Measurements from ENCODE around the gene POU6F2. TPM values are rescaled to one million over a fixed set of nuclear protein-coding genes. Genes with fewer than 3 reads are reported as not detected.

The POU6F2 gene
- total and polyA plus RNA-seq, 2 of the 4 experiments (the other 2 are of a cell fraction), result not detected

DNA sequence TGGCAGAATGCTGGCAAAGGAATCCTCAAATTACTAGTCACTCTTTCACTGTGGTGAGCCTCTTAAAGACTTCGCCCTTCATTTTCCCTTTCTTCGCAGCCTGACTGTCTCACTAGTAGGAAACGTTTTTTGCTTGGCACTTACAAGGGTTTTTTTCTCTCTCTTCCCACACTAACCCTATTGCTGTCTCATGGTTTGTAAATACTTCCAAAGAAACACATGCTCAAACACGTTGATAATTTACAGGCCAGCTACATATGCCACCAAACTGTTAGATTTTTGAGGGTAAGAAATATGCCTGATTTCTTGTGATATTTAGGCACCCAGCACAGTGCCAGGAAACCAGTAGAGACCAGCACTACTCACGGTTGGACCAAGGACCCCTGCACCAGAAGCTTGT, 340.2 kb downstream of the POU6F2 start:
- Histone ChIP-seq H3K9me1 (ENCODE audit: insufficient read depth, low read length) (no peaks in the 10 kb centered on the region), H4K8ac (ENCODE audit: low read depth in 2 of 2, low read length in 2 of 2) (no peak overlapping the region), H2AK9ac (replicated peaks; ENCODE audit: low read depth, low read length, poor library complexity) (no peak overlapping the region), H2BK120ac (ENCODE audit: low read depth, low read length) (no peak overlapping the region), H3K23ac (ENCODE audit: low read depth, low read length) (no peak overlapping the region), H3K14ac (replicated peaks; ENCODE audit: low read depth, low read length) (no peak overlapping the region), H2BK5ac (ENCODE audit: low read depth, low read length, poor library complexity, severe bottlenecking) (no peak overlapping the region), H3K4me3 (ENCODE audit: insufficient read depth, low read depth, low read length) (no peak overlapping the region), H4K5ac (ENCODE audit: low read depth, low read length) (no peak overlapping the region), H3K36me3 (ENCODE audit: control insufficient read depth, insufficient read depth, low read length) (no peaks in the 10 kb centered on the region), H3K9me3 (ENCODE audit: control insufficient read depth, insufficient read depth, low read length) (no peaks in the 10 kb centered on the region), H4K91ac (ENCODE audit: insufficient read depth, low read depth, low read length) (no peak overlapping the region), H3K27me3 (ENCODE audit: control insufficient read depth, insufficient read depth, low read length) (0 out of 2 replicates have a peak, but pooled peaks cover 1% of the 10 kb centered on the region), H2BK15ac (ENCODE audit: low read depth, low read length) (no peak overlapping the region), H2BK20ac (ENCODE audit: low read depth, low read length) (no peak overlapping the region), H3K4me1 (ENCODE audit: control insufficient read depth, insufficient read depth, low read length) (no peaks in the 10 kb centered on the region), H3K4ac (ENCODE audit: low read depth, low read length) (no peak overlapping the region), H4K20me1 (ENCODE audit: insufficient read depth, low read length) (no peaks in the 10 kb centered on the region), H3K18ac (ENCODE audit: low read depth, low read length) (no peak overlapping the region), H3K79me1 (ENCODE audit: low read depth in 1 of 2, low read length in 2 of 2) (no peaks in the 10 kb centered on the region), H3K56ac (ENCODE audit: extremely low read depth, insufficient read depth, low read length) (no peak overlapping the region), H3K9ac (ENCODE audit: low read depth, low read length) (no peak overlapping the region), H3K4me2 (ENCODE audit: low read depth, low read length) (no peak overlapping the region), H2AK5ac (ENCODE audit: low read depth, low read length) (no peak overlapping the region), H3K27ac (ENCODE audit: insufficient read depth, low read length) (no peak overlapping the region), H2AFZ (replicated peaks; ENCODE audit: low read length, poor library complexity) (no peak overlapping the region)
- BruUV-seq (replicated peaks), result no TSS peak
- WGBS, 2 experiments (ENCODE audit: extremely low coverage in 2 of 2, insufficient read length in 1 of 2), result 80% methylated on average over 1 of the region's 5 CpGs; no CpG with 5 or more reads in 1 of the 2 experiments
- no peak for DNase-seq
- dilution Hi-C loops (cut with HindIII; ENCODE audit: low sequenced_read_pairs, unreplicated experiment), result no loop called here
- CTCF ChIA-PET, result no interaction called here
- intact Hi-C loops (cut with micrococcal nuclease), result no loop called here
- POLR2A ChIA-PET (ENCODE audit: unreplicated experiment), result no interaction called here
- no peak for ATAC-seq (ENCODE audit: low read depth)
- in situ Hi-C loops (cut with MboI; ENCODE audit: low sequenced_read_pairs), result no loop called here
- TF ChIP-seq RCOR1 (IDR thresholded peaks at IDR 0.05; ENCODE audit: insufficient replicate concordance, low read length) (no peak), NFE2L2 (IDR thresholded peaks at IDR 0.05; ENCODE audit: low read depth, low read length) (no peak), FOS (IDR thresholded peaks at IDR 0.05; ENCODE audit: low read depth, low read length) (no peak), POLR2A (IDR thresholded peaks at IDR 0.05; ENCODE audit: low read depth, low read length) (no peak), MAFK (IDR thresholded peaks at IDR 0.05; ENCODE audit: low read depth, low read length) (no peak), MAZ (IDR thresholded peaks at IDR 0.05; ENCODE audit: borderline replicate concordance, low read depth, low read length) (no peak), SMC3 (IDR thresholded peaks at IDR 0.05; ENCODE audit: low read depth, low read length) (no peak), MXI1 (IDR thresholded peaks at IDR 0.05; ENCODE audit: borderline replicate concordance, low read depth, low read length) (no peak), BHLHE40 (IDR thresholded peaks at IDR 0.05; ENCODE audit: low read depth, low read length) (no peak), RFX5 (IDR thresholded peaks at IDR 0.05; ENCODE audit: low read depth, low read length) (no peak), RAD21 (IDR thresholded peaks at IDR 0.05; ENCODE audit: low read length) (no peak), CHD1 (IDR thresholded peaks at IDR 0.05; ENCODE audit: low read depth, low read length) (no peak), CEBPB (IDR thresholded peaks at IDR 0.05; ENCODE audit: low read depth, low read length) (no peak)
- TF ChIP-seq, protein P1, sequence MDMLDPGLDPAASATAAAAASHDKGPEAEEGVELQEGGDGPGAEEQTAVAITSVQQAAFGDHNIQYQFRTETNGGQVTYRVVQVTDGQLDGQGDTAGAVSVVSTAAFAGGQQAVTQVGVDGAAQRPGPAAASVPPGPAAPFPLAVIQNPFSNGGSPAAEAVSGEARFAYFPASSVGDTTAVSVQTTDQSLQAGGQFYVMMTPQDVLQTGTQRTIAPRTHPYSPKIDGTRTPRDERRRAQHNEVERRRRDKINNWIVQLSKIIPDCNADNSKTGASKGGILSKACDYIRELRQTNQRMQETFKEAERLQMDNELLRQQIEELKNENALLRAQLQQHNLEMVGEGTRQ (IDR thresholded peaks at IDR 0.05; ENCODE audit: low read depth, low read length), result no peak
- TF ChIP-seq, protein P2, sequence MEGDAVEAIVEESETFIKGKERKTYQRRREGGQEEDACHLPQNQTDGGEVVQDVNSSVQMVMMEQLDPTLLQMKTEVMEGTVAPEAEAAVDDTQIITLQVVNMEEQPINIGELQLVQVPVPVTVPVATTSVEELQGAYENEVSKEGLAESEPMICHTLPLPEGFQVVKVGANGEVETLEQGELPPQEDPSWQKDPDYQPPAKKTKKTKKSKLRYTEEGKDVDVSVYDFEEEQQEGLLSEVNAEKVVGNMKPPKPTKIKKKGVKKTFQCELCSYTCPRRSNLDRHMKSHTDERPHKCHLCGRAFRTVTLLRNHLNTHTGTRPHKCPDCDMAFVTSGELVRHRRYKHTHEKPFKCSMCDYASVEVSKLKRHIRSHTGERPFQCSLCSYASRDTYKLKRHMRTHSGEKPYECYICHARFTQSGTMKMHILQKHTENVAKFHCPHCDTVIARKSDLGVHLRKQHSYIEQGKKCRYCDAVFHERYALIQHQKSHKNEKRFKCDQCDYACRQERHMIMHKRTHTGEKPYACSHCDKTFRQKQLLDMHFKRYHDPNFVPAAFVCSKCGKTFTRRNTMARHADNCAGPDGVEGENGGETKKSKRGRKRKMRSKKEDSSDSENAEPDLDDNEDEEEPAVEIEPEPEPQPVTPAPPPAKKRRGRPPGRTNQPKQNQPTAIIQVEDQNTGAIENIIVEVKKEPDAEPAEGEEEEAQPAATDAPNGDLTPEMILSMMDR (conservative IDR thresholded peaks at IDR 0.05; ENCODE audit: low read depth, low read length), result no peak
- TF ChIP-seq, protein P3, sequence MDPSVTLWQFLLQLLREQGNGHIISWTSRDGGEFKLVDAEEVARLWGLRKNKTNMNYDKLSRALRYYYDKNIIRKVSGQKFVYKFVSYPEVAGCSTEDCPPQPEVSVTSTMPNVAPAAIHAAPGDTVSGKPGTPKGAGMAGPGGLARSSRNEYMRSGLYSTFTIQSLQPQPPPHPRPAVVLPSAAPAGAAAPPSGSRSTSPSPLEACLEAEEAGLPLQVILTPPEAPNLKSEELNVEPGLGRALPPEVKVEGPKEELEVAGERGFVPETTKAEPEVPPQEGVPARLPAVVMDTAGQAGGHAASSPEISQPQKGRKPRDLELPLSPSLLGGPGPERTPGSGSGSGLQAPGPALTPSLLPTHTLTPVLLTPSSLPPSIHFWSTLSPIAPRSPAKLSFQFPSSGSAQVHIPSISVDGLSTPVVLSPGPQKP (IDR thresholded peaks at IDR 0.05; ENCODE audit: borderline replicate concordance, low read depth, low read length), result no peak

Measured in IMR-90 (cell line).